HG03066 (cell line): ENCODE data around the gene SPEM2.

Experiments used
- ATAC-seq: cut with Tn5 transposase; IDR thresholded peaks from one replicate; pipeline ENCODE4 v1.9.1; 2021; ENCODE audit warnings: low read depth; ENCODE audit not compliant: unreplicated experiment

Gene SPEM2

GRCh38 chr17:7403727-7403976, 21.8 kb upstream of the SPEM2 start:
- ATAC-seq: peak; percentile 14

- ATAC-seq: peak; percentile 87
Observed at GRCh38 chr17:7403977-7404736, 21.3 kb upstream of the SPEM2 start, which contains the start of gene TMEM256. Gene TMEM256 (minus strand): TSS chr17:7404097. CDS start chr17:7404084, 13 bp downstream.

GRCh38 chr17:7404737-7405349, 20.6 kb upstream of the SPEM2 start:
- ATAC-seq: peak; percentile 8

GRCh38 chr17:7405350-7406234, 19.8 kb upstream of the SPEM2 start:
- ATAC-seq: no peak

- ATAC-seq: no peak
Observed at GRCh38 chr17:7406235-7406825, 19.1 kb upstream of the SPEM2 start.

- no peak for ATAC-seq
Observed at GRCh38 chr17:7407082-7407481, 18.3 kb upstream of the SPEM2 start.

- no peak for ATAC-seq
Observed at GRCh38 chr17:7407485-7408251, 17.7 kb upstream of the SPEM2 start, which contains the start of gene NLGN2. Gene NLGN2 (plus strand): TSS chr17:7407845. CDS start chr17:7408256, 411 bp downstream.

GRCh38 chr17:7408252-7408727, 17.1 kb upstream of the SPEM2 start:
- ATAC-seq: no peak

- ATAC-seq: no peak
Observed at GRCh38 chr17:7408863-7409262, 16.6 kb upstream of the SPEM2 start.

GRCh38 chr17:7409716-7410115, 15.7 kb upstream of the SPEM2 start:
- ATAC-seq: no peak

GRCh38 chr17:7410634-7411426, 14.6 kb upstream of the SPEM2 start:
- no peak for ATAC-seq

- ATAC-seq: no peak
Observed at GRCh38 chr17:7411427-7411750, 14.0 kb upstream of the SPEM2 start.

GRCh38 chr17:7413346-7413985, 11.9 kb upstream of the SPEM2 start:
- ATAC-seq: no peak

- no peak for ATAC-seq
Observed at GRCh38 chr17:7414837-7415236, 10.6 kb upstream of the SPEM2 start.

- ATAC-seq: no peak
Observed at GRCh38 chr17:7415784-7416183, 9.6 kb upstream of the SPEM2 start.

GRCh38 chr17:7416323-7416722, 9.1 kb upstream of the SPEM2 start:
- ATAC-seq: no peak

GRCh38 chr17:7417056-7417655, 8.3 kb upstream of the SPEM2 start:
- no peak for ATAC-seq

GRCh38 chr17:7418472-7419152, 6.8 kb upstream of the SPEM2 start:
- ATAC-seq: no peak
